NOMO-1 (cell line): ENCODE results near the gene TRAFD1.
"Not testable (repeated sequence)": the region's sequence is repeated elsewhere in the genome, so short reads cannot be mapped to it uniquely, and the experiment has no call there.

Experiments used
- DNase-seq, 2 experiments: peaks; one replicate each; lab custom pipeline; 2025; ENCODE audit not compliant: unreplicated experiment in 2 of 2; lab: John Stamatoyannopoulos, UW

Gene TRAFD1

DNA sequence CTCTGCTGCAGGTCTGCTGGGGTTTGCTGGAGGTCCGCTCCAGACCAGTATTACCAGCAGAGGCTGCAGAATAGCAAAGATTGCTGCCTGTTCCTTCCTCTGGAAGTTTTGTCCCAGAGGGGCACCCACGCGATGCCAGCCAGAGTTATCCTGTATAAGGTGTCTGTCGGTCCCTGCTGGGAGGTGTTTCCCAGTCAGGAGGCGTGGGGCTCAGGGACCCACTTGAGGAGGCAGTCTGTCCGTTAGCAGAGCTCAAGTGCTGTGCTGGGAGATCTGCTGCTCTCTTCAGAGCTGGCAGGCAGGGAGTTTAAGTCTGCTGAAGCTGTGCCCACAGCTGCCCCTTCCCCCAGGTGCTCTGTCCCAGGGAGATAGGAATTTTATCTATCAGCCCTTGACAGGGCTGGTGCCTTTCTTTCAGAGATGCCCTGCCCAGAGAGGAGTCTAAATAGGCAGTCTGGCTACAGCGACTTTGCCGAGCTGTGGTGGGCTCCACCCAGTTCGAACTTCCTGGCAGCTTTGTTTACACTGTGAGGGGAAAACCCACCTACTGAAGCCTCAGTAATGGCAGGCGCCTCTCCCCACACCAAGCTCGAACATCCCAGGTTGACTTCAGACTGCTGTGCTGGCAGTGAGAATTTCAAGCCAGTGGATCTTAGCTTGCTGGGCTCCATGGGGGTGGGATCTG lies 33.2 kb downstream of the TRAFD1 start:
- DNase-seq = not testable (repeated sequence)

DNA sequence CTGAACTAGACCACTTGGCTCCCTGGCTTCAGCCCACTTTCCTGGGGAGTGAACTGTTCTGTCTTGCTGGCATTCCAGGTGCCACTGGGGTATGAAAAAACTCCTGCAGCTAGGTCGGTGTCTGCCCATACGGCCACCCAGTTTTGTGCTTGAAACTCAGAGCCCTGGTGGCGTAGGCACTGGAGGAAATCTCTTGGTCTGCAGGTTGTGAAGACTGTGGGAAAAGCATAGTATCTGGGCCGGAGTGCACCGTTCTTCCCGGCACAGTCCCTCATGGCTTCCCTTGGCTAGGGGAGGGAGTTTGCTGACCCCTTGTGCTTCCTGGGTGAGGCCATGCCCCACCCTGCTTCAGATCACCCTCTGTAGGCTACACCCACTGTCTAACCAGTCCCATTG lies 33.8 kb downstream of the TRAFD1 start:
- DNase-seq = no peak

DNA sequence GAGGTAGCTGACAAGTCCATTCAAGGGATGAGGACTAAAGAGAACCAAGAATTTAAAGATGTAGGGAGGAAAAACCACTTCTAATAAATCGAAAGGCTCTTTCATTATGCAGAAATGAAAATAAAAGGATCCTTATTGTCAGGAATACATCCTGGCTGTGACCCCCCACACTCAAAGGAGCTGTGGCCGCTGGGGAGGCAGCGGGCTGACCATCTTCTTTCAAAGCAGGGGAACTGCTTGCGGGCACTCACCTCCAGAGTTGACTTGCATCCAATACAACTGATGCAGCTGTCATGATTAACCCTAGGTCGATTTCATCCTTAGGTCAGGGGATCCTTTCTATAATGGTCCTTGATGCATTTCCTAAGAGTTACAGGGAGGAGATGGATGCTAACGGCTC lies 35.3 kb downstream of the TRAFD1 start:
- no peak for DNase-seq

DNA sequence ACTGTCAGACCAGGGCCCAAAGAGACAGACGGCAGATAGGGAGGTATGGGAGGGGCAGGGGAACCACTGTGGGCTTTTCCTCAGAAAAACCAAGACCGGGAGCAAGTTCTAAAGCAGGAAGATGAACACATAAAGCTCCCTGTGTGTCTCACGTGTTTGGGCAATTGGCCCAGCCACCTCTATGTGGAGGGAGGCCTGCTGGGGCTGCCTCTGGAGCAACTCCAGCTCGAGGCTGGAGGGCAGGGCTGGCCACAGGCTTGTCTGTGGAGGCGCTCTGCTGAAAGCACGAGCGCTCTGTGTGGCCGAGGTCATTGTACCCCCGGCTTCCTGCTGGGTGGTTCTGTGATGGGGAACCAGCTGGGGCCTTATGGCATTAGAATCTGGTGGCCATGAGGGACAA lies 36.4 kb downstream of the TRAFD1 start:
- no peak for DNase-seq

- no peak for DNase-seq
Measured at GRCh38 chr12:112162241-112162790, 37.0 kb downstream of the TRAFD1 start.

DNA sequence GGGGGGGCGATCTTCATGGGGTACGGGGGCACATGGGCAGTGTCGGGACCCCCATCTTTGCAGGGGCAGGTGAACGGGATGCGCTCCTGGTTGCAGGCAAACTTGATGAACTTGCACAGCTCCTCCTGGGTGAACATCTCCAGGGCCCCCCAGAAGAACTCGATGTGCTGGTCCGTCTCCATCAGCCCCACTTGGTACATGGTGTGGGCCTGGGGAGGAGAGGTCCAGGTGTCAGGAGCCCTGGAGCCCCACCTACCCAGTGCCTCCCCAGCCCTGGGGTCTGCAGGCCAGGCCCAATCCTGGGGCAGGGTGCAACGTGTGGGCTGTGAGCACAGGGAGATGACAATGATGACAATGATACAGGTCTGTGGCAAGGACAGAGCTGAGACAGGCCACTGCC lies 37.7 kb downstream of the TRAFD1 start:
- DNase-seq = no peak

GRCh38 chr12:112163471-112163991 lies 38.2 kb downstream of the TRAFD1 start:
- DNase-seq = no peak

DNA sequence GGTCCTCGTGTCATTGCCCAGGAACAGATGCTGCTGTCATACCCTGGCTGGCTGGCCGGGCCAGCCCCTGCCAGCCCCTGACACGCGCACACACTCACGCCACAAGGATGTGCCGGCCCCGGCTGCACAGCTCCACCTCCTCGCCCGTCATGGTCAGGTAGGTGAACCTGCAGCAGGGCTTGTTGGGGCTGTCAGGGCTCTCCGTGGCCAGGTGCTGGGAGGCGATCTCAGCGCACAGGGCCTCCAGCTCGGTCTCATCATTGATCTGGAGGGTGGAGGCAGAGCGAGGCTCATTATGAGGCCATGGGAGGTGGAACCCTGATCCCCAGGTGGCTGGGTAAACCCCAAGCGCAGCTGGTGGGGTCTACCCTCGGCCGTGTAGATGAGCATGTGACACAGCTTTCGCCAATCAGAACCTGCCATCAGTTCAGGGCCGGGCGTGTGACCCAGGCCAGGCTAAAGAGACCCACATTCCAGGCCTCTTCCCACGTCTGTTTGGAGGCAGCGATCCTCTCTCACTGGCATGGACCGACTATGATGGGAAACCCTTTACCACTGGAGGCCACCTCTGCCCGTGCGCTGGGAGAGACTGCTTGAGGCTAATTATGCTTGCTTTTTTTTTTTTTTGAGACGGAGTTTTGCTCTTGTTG lies 38.8 kb downstream of the TRAFD1 start:
- DNase-seq = no peak

GRCh38 chr12:112165624-112166023 lies 40.3 kb downstream of the TRAFD1 start:
- DNase-seq = no peak

DNA sequence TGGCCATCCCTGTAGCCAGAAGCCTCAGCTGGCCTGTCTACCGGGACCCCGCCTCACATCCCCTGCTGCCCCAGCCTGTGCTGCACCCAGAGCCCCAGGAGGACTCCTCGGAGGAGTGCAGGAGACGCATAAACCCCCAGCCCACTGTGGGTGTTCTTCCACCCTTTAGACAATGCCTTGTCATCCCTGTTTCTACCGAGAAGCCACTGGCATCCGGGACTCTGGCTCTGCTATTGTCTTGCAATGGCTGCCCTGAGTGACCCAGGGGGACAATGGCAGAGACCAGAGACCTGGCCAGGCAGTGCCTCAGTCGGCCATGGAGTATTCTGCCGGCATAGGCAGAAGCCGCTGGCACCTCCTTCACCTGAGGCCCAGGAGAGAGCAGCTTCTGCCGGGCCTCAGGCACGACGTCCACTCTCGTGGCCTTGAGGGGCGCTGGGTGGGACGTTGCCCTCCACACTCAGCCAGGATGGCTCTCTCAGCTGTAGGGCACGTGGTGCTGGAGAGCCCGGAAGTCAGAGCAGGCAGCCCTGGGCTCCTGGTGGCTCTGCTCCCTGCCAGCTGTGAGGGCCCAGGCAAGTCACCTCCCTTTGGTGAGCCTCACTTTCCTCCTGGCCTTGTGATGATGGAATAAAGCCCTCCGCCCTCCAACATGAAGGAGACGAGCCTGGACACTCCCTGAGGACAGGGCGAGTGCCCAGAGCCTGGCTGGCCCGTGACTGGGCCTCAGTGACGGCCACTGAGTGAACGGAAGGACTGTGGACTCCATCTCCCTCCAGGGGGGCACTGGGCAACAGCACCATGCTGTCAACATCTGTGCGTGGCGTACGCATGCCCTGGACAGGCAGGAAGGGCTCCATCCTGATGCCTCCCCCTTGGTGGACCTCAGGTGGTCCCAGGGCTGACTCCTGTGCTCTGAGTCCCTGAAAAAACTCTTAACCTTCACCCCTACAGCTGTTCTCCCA lies 41.0 kb downstream of the TRAFD1 start:
- no peak for DNase-seq

DNA sequence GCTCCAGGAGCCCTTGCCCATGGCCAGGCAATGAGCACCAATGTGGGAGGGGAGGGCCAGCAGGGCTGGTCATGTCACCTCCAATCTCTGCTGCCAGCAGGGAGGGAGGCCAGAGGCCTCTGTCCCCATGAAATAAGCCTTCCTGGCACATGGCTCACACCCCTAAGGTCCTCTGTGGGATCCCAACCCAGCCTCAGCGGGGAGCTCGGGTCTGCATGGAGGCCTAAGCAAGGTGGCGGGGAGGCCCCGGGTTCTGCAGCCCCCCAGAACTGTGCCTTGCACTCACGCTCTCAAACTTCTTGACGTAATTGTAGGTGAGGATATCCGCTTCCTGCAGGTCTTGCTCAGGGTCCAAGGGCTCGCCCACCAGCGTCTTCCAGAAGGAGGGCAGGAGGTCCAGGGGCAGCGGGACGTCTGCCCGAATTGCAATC lies 41.7 kb downstream of the TRAFD1 start:
- DNase-seq = no peak

DNA sequence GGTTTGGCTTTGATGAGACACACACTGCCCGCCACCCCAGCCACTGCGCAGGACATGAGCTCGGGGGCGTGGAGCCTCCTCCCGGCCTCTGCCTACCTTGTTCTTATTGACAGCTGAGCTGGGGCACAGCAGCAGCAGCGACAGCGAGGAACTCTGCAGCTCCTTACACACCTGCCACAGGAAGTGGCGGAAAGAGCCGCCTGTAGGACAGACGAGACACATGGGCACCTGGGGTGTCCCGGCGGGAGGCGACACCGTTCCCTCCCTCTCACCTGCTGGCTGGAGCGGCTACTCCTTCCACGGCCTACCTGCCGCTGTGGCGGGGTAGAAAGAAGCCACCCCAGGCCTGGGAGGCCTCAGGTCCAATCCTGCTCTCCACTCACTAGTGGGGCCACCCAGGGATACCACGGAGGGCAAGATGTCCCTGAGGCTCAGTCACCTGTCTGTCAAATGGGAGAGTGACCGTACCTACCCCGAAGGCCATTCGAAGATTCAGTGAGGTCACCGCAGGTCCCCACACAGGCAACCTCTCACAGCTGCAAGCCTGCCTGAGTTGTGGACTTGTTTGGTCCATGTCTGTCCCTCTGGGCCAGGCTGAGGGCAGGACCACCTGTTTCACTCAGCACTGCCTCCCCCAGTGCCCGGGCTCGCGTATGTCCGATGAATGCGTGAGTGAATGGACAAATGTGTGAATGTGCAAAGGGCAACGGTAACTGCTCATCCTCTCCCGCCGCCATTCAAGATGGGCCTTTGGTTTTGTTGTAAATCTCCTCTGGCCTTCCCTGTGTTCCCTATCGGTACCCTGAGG lies 42.6 kb downstream of the TRAFD1 start:
- no peak for DNase-seq

GRCh38 chr12:112168561-112168971 lies 43.2 kb downstream of the TRAFD1 start:
- no peak for DNase-seq

- DNase-seq = no peak
Measured at GRCh38 chr12:112169161-112169872, 44.0 kb downstream of the TRAFD1 start.

DNA sequence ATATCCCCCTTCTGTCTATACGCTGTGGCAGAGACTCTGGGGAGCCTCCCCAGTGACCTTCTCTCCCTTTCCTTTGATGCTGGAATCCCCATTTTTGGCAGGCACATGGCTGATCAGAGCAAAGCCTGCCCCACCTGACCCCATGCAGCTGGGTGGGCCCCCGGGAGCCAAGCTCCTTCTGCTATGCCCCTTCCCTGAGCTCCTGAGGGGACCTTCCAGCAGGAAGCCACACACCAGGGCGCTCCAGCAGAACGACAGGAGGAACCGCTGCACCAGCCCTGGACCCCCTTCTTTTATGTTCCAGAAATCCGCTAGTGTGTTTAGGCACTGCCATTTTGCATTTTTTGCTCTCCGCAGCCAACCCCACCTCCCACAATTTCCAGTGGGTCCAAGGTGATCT lies 44.6 kb downstream of the TRAFD1 start:
- DNase-seq = no peak

DNA sequence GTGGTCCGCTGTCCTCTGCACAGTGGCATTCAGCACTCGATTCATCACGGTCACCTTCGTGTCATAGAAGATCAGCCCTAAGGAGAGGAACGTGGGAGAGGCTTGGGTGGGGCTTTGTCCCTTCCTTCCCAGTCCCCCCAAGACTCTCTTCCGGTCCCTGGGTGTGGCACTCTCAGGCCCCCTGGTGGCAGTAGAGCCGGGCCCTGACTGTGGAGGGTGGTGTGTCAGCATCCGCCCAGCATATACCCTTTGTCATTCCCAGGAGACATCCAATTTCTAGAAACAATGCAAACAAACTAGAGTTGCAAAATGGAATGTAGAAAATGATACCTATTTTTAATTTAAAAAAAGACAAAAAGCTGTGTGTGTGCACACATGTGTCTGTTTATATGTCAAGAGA lies 45.0 kb downstream of the TRAFD1 start:
- DNase-seq = no peak

DNA sequence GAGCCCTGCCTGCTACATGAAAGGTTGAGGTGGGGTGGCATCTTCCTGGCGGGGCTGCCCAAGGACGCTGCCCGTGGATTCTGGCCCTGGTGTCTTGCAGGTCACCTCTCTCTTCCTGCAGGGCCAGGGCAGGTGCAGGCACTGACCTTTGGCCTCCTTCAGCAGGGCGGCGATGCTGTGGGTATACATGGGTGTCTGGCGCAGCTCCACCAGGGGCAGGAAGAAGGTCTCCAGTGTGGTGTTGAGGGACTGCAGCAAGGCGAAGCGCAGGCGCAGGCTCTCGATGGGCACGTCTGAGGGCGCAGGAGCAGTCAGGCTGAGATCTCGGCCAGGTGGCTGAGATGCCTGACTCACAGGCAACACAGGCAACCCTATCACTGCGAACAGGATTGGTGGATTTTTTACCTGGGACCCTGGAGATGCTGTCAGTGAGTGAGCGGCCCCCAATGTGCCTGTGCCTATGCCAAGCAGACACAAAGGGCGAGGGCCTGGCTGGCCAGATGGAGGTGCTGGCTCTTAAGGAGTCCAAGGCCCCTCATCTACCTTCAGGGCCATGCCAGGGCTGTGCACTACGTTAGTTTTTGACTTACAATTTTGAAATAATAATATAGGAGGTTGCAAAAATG lies 45.7 kb downstream of the TRAFD1 start:
- no peak for DNase-seq

GRCh38 chr12:112172556-112173324 lies 47.4 kb downstream of the TRAFD1 start:
- DNase-seq = no peak
